Mucosa of descending colon (tissue), 3 donors: ENCODE data around the gene B4GALNT4. TPM values are rescaled to one million over a fixed set of nuclear protein-coding genes. Genes with fewer than 3 reads are reported as not detected.
"Not testable (repeated sequence)": the region's sequence is repeated elsewhere in the genome, so short reads cannot be mapped to it uniquely, and the experiment has no call there.

Experiments used
- ATAC-seq: fragments of 200-7000 bp; cut with Tn5 transposase; one replicate; pipeline ENCODE4 v1.9.1; 2020; ENCODE audit warnings: mild to moderate bottlenecking, moderate library complexity
- DNase-seq, 3 donors: peaks; one replicate each; pipeline ENCODE4 v3.0.0-alpha.2; 2020
- H3K36me3 ChIP-seq: fragments of 200-600 bp; one replicate; pipeline ENCODE4 v1.8.0; 2021; ENCODE audit warnings: low read depth, mild to moderate bottlenecking
- H3K4me1 ChIP-seq: fragments of 200-600 bp; one replicate; pipeline ENCODE4 v1.8.0; 2021; ENCODE audit warnings: low read depth, mild to moderate bottlenecking
- H3K4me3 ChIP-seq: fragments of 200-600 bp; one replicate; pipeline ENCODE4 v1.8.0; 2021; ENCODE audit warnings: mild to moderate bottlenecking
- H3K9me3 ChIP-seq: fragments of 200-600 bp; one replicate; pipeline ENCODE4 v1.8.0; 2021; ENCODE audit warnings: mild to moderate bottlenecking
- CTCF ChIP-seq: fragments of 200-600 bp; IDR thresholded peaks from one replicate; pipeline ENCODE4 v1.8.0; 2022; ENCODE audit warnings: antibody characterized with exemption, mild to moderate bottlenecking
- intact Hi-C, 2 donors: fragments of 100-400 bp; cut with DNase I in 1 of 2; cut with micrococcal nuclease in 1 of 2; formaldehyde crosslinking; loops; one replicate each; pipeline versions ENCODE4 v1.11.0 to v1.11.1; 2022; cut with DNase I, micrococcal nuclease
- total RNA-seq, 3 donors: library from RNA; stranded (reverse); fragmentation: NEBNext Ultra II Directional in 2 of 3; extraction: Animal tissue kit (Norgen Biotek cat#: 25700) in 2 of 3; gene quantifications; one replicate each; pipeline versions ENCODE4 v1.2.1 to v1.2.4, GENCODE V29; 2021 to 2023
- donor health status: DM: no; HTN: no; CAD: no; lungs with moderate emphysema.
- donor health status: DM: no; HTN: no; CAD: no.
- donor health status: DM: no; HTN: yes; CAD: no.

Gene B4GALNT4
- total RNA-seq, 3 donors from 2014 or later = 2.1 to 11.8 (median 2.2) TPM

GRCh38 chr11:340539-341512 is 28.5 kb upstream of the B4GALNT4 start:
- ATAC-seq (no peak), DNase-seq (no peak)
- Histone ChIP-seq H3K4me3 (no peak overlapping the region), H3K9me3 (no peaks in the 10 kb centered on the region), H3K36me3 (no peaks in the 10 kb centered on the region), H3K4me1 (no peaks in the 10 kb centered on the region)
- no peak for TF ChIP-seq CTCF
- intact Hi-C loops = no loop called here

DNA sequence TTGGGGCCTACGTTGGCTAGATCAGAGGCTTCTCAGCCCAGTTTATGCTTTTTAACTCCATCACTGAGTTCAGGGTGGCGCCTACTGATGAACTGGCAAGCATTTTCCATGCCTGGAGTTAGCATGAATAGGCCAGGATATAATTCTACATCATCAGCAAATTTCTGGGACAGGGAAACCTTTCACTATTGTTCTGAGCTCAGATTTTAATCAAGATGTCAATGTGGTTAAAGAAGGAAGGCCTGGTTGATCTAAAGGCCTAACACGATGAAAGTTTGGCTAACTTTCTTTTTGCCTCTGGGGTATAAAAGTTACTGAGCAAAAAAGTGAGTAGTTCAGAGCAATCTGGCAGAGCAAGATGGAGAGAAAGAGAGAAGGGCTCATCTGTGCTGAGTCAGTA is 27.0 kb upstream of the B4GALNT4 start:
- no peak for ATAC-seq
- no peak for DNase-seq
- Histone ChIP-seq H3K4me1 (no peaks in the 10 kb centered on the region), H3K4me3 (no peak overlapping the region), H3K9me3 (no peaks in the 10 kb centered on the region), H3K36me3 (no peaks in the 10 kb centered on the region)
- no peak for TF ChIP-seq CTCF
- intact Hi-C loops = no loop called here

DNA sequence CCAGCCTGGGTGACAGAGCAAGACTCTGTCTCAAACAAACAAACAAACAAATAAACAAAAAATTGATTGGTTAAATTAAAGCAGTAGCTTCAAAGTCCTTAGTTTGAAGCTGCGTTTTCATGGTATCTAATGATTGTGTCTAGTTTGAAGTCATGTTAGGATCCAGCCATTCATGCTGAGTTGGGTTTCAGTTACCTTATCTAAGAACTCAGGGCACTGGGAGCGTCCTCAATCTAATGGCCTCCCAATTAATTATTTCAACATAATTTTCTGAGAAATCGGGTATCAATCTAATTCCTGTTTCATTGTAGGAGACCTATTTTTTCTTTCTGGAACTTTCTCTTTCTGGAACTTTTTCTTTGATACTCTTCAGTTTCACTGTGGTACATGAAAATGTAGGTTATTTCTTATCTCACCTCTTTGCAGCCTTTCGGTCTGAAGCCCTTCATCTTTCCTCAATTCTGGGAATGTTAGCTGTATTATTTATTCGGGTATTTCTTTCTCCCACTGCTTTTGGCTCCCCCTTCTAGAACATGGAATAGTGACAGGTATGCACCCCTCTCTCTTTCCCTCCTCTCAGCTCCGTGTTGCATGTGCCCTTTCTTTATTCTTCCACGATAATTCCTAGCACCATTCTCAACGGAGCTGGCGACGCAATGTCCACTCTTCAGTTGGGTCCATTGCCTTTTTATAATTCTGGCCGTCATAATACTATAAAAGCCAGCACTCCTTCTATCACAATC is 24.3 kb upstream of the B4GALNT4 start:
- Histone ChIP-seq H3K9me3 (no peaks in the 10 kb centered on the region), H3K4me3 (no peak overlapping the region), H3K4me1 (no peaks in the 10 kb centered on the region), H3K36me3 (no peaks in the 10 kb centered on the region)
- ATAC-seq (no peak), DNase-seq (no peak)
- intact Hi-C loops = no loop called here
- TF ChIP-seq CTCF = no peak

DNA sequence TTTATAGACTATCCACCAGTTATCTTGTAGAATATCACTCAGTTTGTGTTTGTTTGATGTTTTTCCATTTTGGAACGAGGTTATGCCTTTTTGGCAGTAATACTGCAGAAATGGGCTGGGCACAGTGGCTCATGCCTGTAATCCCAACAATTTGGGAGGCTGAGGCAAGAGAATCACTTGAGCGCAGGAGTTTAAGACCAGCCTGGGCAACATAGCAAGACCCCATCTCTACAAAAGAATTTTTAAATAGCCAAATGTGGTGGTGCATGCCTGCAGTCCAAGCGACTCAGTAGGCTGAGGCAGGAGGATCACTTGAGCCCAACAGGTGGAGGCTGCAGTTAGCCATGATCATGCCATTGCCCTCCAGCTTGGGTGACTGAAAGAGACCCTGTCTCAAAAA is 22.8 kb upstream of the B4GALNT4 start:
- no peak for TF ChIP-seq CTCF
- ATAC-seq (no peak), DNase-seq (no peak)
- no peaks in the 10 kb centered on the region for H3K9me3 ChIP-seq
- H3K4me3 ChIP-seq = no peak overlapping the region
- intact Hi-C loops = no loop called here
- H3K36me3 ChIP-seq = no peaks in the 10 kb centered on the region
- peaks cover 4% of the 10 kb centered on the region for H3K4me1 ChIP-seq

GRCh38 chr11:349270-349954 is 19.9 kb upstream of the B4GALNT4 start:
- ATAC-seq, H3K36me3 ChIP-seq, intact Hi-C loops, H3K4me3 ChIP-seq, H3K9me3 ChIP-seq: not testable (repeated sequence)
- H3K4me1 ChIP-seq = peaks cover 18% of the 10 kb centered on the region
- DNase-seq = peak in 1 of 3 donors; percentile 16

GRCh38 chr11:350033-350722 is 19.1 kb upstream of the B4GALNT4 start:
- H3K4me3 ChIP-seq, H3K9me3 ChIP-seq, intact Hi-C loops, H3K36me3 ChIP-seq: not testable (repeated sequence)
- H3K4me1 ChIP-seq = peaks cover 20% of the 10 kb centered on the region
- peak in 1 of 3 donors; percentile 33 for DNase-seq
- ATAC-seq = peak; percentile 61
